ENCODE measurements around the gene CSRNP3. TPM values are rescaled to one million over a fixed set of nuclear protein-coding genes. Genes with fewer than 3 reads are reported as not detected.

The CSRNP3 gene
- total RNA-seq, 3 donors from 2014 or later (not counting 1 experiment from before 2014, with no cell fraction given), result not detected

GRCh38 chr2:165466386-165466785 is 3.1 kb upstream of the CSRNP3 start:
- Mint-ChIP-seq H3K9me3 (no peaks in the 10 kb centered on the region), H3K27me3 (ENCODE audit: low read depth in 2 of 2) (no peaks in the 10 kb centered on the region), H3K27ac (no peak overlapping the region), H3K36me3 (no peaks in the 10 kb centered on the region), H3K4me3 (no peak overlapping the region), H3K4me1 (no peaks in the 10 kb centered on the region)
- ATAC-seq (no peak), DNase-seq (no peak)
- no peaks in the 10 kb centered on the region for H3K27me3 ChIP-seq (ENCODE audit: control insufficient read depth, insufficient read depth, low read length)
- no peaks in the 10 kb centered on the region for H3K36me3 ChIP-seq (ENCODE audit: control insufficient read depth, insufficient read depth, low read length)
- no peaks in the 10 kb centered on the region for H3K9me3 ChIP-seq (ENCODE audit: control insufficient read depth, insufficient read depth, low read length)
- no peak overlapping the region for H3K27ac ChIP-seq (ENCODE audit: low read length)
- intact Hi-C loops (cut with micrococcal nuclease), result no loop called here
- no peak overlapping the region for H3K4me3 ChIP-seq (ENCODE audit: low read length)
- no peak for TF ChIP-seq CTCF (IDR thresholded peaks at IDR 0.05)
- no CpG with 5 or more reads among the region's 2 CpGs for WGBS (ENCODE audit: insufficient coverage)
- H3K4me1 ChIP-seq (ENCODE audit: control insufficient read depth, insufficient read depth, low read length), result no peaks in the 10 kb centered on the region

GRCh38 chr2:165467921-165468320 is 1.6 kb upstream of the CSRNP3 start:
- no peaks in the 10 kb centered on the region for H3K27me3 Mint-ChIP-seq (ENCODE audit: low read depth in 2 of 2)
- H3K4me3 ChIP-seq (ENCODE audit: low read length), result no peak overlapping the region
- no peak for TF ChIP-seq CTCF (IDR thresholded peaks at IDR 0.05)

DNA sequence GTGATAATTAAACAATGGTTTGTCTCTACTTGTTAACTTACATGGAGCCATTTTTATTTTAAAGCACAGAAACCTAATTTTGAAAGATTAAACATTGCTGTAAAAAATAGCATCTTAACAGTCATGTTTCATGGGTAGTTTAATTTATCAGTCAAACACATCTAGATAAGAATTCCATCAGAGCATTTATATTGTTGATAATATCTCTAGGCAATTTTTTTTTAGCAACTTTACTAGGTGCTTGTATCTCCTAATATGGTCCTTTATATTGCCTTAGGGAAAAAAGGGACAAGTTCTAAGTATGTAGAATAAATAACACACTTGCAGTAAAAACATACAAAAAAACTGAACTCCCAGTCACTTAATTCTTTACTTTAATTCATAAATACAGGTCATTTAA is 863 bp downstream of the CSRNP3 start:
- intact Hi-C loops (cut with micrococcal nuclease), result no loop called here
- no peaks in the 10 kb centered on the region for H3K9me3 Mint-ChIP-seq
- no peak for ATAC-seq
- TF ChIP-seq CTCF (IDR thresholded peaks at IDR 0.05), result no peak
- no peak overlapping the region for H3K27ac Mint-ChIP-seq
- no peaks in the 10 kb centered on the region for H3K27me3 Mint-ChIP-seq (ENCODE audit: low read depth in 2 of 2)
- Histone ChIP-seq H3K27me3 (ENCODE audit: control insufficient read depth, insufficient read depth, low read length) (no peaks in the 10 kb centered on the region), H3K4me1 (ENCODE audit: control insufficient read depth, insufficient read depth, low read length) (no peaks in the 10 kb centered on the region), H3K36me3 (ENCODE audit: control insufficient read depth, insufficient read depth, low read length) (no peaks in the 10 kb centered on the region), H3K9me3 (ENCODE audit: control insufficient read depth, insufficient read depth, low read length) (no peaks in the 10 kb centered on the region), H3K27ac (ENCODE audit: low read length) (no peak overlapping the region), H3K4me3 (ENCODE audit: low read length) (no peak overlapping the region)
- no peaks in the 10 kb centered on the region for H3K4me1 Mint-ChIP-seq
- no peak overlapping the region for H3K4me3 Mint-ChIP-seq
- DNase-seq, result no peak
- no peaks in the 10 kb centered on the region for H3K36me3 Mint-ChIP-seq

More at GRCh38 chr2:165467921-165468320, 1.6 kb upstream of the CSRNP3 start:
- no peaks in the 10 kb centered on the region for H3K9me3 Mint-ChIP-seq
- Histone ChIP-seq H3K36me3 (ENCODE audit: control insufficient read depth, insufficient read depth, low read length) (no peaks in the 10 kb centered on the region), H3K4me1 (ENCODE audit: control insufficient read depth, insufficient read depth, low read length) (no peaks in the 10 kb centered on the region), H3K9me3 (ENCODE audit: control insufficient read depth, insufficient read depth, low read length) (no peaks in the 10 kb centered on the region), H3K27me3 (ENCODE audit: control insufficient read depth, insufficient read depth, low read length) (no peaks in the 10 kb centered on the region), H3K27ac (ENCODE audit: low read length) (no peak overlapping the region)
- 88% methylated on average over 3 of the region's 3 CpGs for WGBS (ENCODE audit: insufficient coverage)
- no peaks in the 10 kb centered on the region for H3K4me1 Mint-ChIP-seq
- intact Hi-C loops (cut with micrococcal nuclease), result no loop called here
- H3K27ac Mint-ChIP-seq, result no peak overlapping the region
- ATAC-seq (no peak), DNase-seq (no peak)
- H3K36me3 Mint-ChIP-seq, result no peaks in the 10 kb centered on the region
- no peak overlapping the region for H3K4me3 Mint-ChIP-seq

DNA sequence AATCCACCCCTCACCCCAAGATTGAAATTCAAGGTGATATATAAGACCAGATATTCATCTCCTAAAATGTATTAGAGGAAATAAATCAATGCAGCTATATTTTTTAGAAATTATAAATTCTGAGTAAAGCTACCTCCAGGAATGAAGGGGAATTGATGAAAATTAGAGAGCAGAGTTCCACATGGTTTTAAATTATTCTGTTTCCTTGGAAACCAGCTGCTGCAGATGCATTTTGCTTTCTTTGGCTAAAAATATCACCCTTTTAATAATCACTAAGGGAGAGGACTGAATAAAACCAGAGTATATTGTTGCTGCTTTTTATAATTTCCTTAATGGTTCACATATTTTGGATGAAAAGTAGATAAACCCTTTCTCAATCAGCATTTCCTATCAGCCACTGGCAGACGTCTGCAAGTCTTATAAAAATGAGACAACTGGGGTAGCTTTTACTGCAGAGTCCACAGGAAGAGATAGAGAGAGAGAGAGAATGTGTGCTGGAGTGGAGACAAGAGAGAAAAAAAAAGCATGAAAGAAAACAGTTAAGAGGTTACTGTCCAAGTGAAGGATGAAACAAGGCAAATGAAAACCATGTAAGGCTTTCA is 2.0 kb downstream of the CSRNP3 start:
- H3K27me3 ChIP-seq (ENCODE audit: control insufficient read depth, insufficient read depth, low read length), result no peaks in the 10 kb centered on the region
- intact Hi-C loops (cut with micrococcal nuclease), result no loop called here
- DNase-seq, result no peak

More for the DNA sequence above, 2.0 kb downstream of the CSRNP3 start:
- Mint-ChIP-seq H3K9me3 (no peaks in the 10 kb centered on the region), H3K27ac (no peak overlapping the region), H3K27me3 (ENCODE audit: low read depth in 2 of 2) (no peaks in the 10 kb centered on the region), H3K4me3 (no peak overlapping the region), H3K4me1 (no peaks in the 10 kb centered on the region), H3K36me3 (no peaks in the 10 kb centered on the region)
- no peak for ATAC-seq
- Histone ChIP-seq H3K27ac (ENCODE audit: low read length) (no peak overlapping the region), H3K9me3 (ENCODE audit: control insufficient read depth, insufficient read depth, low read length) (no peaks in the 10 kb centered on the region), H3K4me1 (ENCODE audit: control insufficient read depth, insufficient read depth, low read length) (no peaks in the 10 kb centered on the region), H3K36me3 (ENCODE audit: control insufficient read depth, insufficient read depth, low read length) (no peaks in the 10 kb centered on the region), H3K4me3 (ENCODE audit: low read length) (no peak overlapping the region)
- TF ChIP-seq CTCF (IDR thresholded peaks at IDR 0.05), result no peak
- 0% methylated on average over 1 of the region's 1 CpG for WGBS (ENCODE audit: insufficient coverage)
